Measurements from ENCODE around the gene SCLY. TPM values are rescaled to one million over a fixed set of nuclear protein-coding genes. Genes with fewer than 3 reads are reported as not detected.

SCLY gene
- total and polyA plus RNA-seq, 2 of the 8 experiments (the other 6 are each of a cell fraction or from before 2014, with no cell fraction given): 79.0 to 79.5 TPM

DNA sequence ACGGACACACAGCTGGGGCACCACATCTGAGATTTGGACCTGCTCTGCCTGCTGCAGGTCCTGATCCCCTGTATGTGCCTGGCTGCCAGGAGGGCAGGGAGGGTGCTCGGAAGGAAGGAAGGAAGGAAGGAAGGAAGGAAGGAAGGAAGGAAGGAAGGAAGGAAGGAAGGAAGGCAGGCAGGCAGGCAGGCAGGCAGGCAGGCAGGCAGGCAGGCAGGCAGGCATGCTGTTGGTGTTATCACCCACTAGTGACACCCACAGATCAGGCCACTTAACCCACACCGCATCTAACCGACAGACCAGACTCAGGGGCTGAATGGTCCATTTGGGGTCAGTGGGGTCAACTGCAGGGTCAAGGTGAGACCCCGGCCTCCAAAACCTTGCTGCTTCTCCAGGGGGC lies 83.5 kb downstream of the SCLY start:
- Histone ChIP-seq H3K14ac (ENCODE audit: insufficient read length) (no peak overlapping the region), H3K79me1 (ENCODE audit: low read depth, low read length) (no peaks in the 10 kb centered on the region)

More for the DNA sequence above, 83.5 kb downstream of the SCLY start:
- H3K4me3 ChIP-seq (ENCODE audit: extremely low read depth in 1 of 4, insufficient read depth in 2 of 4, low read depth in 3 of 4, low read length in 4 of 4): no peak overlapping the region
- no peaks in the 10 kb centered on the region for H3K79me2 ChIP-seq (ENCODE audit: control insufficient read depth in 1 of 2, insufficient read depth in 2 of 2, low read length in 2 of 2)
- no peak overlapping the region for H3K4me2 ChIP-seq (ENCODE audit: insufficient read depth in 1 of 2, low read depth in 2 of 2, low read length in 2 of 2)
- no peak overlapping the region for H4K91ac ChIP-seq (replicated peaks; ENCODE audit: insufficient read length, low read length)
- H4K5ac ChIP-seq (ENCODE audit: insufficient read length, low read depth, low read length): no peak overlapping the region
- H3K4me1 ChIP-seq (replicated peaks in 1 of 4; ENCODE audit: control insufficient read depth in 3 of 4, insufficient read depth in 4 of 4, low read length in 3 of 4): no peaks in the 10 kb centered on the region
- no peak for TF ChIP-seq BRCA1 (IDR thresholded peaks at IDR 0.05; ENCODE audit: low read depth, low read length)
- TF ChIP-seq, protein P1, sequence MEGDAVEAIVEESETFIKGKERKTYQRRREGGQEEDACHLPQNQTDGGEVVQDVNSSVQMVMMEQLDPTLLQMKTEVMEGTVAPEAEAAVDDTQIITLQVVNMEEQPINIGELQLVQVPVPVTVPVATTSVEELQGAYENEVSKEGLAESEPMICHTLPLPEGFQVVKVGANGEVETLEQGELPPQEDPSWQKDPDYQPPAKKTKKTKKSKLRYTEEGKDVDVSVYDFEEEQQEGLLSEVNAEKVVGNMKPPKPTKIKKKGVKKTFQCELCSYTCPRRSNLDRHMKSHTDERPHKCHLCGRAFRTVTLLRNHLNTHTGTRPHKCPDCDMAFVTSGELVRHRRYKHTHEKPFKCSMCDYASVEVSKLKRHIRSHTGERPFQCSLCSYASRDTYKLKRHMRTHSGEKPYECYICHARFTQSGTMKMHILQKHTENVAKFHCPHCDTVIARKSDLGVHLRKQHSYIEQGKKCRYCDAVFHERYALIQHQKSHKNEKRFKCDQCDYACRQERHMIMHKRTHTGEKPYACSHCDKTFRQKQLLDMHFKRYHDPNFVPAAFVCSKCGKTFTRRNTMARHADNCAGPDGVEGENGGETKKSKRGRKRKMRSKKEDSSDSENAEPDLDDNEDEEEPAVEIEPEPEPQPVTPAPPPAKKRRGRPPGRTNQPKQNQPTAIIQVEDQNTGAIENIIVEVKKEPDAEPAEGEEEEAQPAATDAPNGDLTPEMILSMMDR (IDR thresholded peaks at IDR 0.05; ENCODE audit: control extremely low read depth in 1 of 3, insufficient read depth in 1 of 3, low read depth in 1 of 3, low read length in 3 of 3): no peak
- H3K18ac ChIP-seq (ENCODE audit: extremely low read depth, low read length): no peak overlapping the region
- no peak overlapping the region for H2BK12ac ChIP-seq (ENCODE audit: low read depth, low read length)
- no peak overlapping the region for H2BK120ac ChIP-seq (replicated peaks; ENCODE audit: low read depth, low read length)
- H2BK5ac ChIP-seq (ENCODE audit: low read depth, low read length): no peak overlapping the region
- H3K36me3 ChIP-seq (ENCODE audit: control insufficient read depth in 2 of 4, insufficient read depth in 4 of 4, low read length in 3 of 4): no peaks in the 10 kb centered on the region; a peak in 1 of 8 replicates
- H2BK15ac ChIP-seq (ENCODE audit: low read length): no peak overlapping the region
- H4K8ac ChIP-seq (ENCODE audit: extremely low read depth, insufficient read depth, low read length): no peak overlapping the region
- H2AFZ ChIP-seq (ENCODE audit: low read length): no peak overlapping the region
- no peak overlapping the region for H3K56ac ChIP-seq (replicated peaks; ENCODE audit: insufficient read length, low read depth, low read length)
- no peak overlapping the region for H3K23ac ChIP-seq (ENCODE audit: insufficient read length)
- H2AK5ac ChIP-seq (ENCODE audit: low read depth, low read length): no peak overlapping the region
- H3K9ac ChIP-seq (replicated peaks in 1 of 4; ENCODE audit: extremely low read depth in 1 of 4, low read depth in 3 of 4, low read length in 3 of 4): no peak overlapping the region
- no peaks in the 10 kb centered on the region for H3K27me3 ChIP-seq (replicated peaks in 1 of 4; ENCODE audit: control insufficient read depth in 3 of 4, extremely low read depth in 1 of 4, insufficient read depth in 3 of 4, low read length in 3 of 4)
- DNase-seq (ENCODE audit: low read depth in 1 of 2, low spot score in 2 of 2) (no peak), FAIRE-seq (no peak)
- ChIA-PET POLR2A (ENCODE audit: partially characterized antibody) (no interaction called here), CTCF (ENCODE audit: partially characterized antibody) (interaction anchor here (7.1 kb wide), 1 partner anchor 9 kb away, joined by 72 read pairs; no protein-coding TSS in a partner anchor)
- WGBS, 2 experiments (ENCODE audit: extremely low coverage in 1 of 2, insufficient coverage in 1 of 2, insufficient read length in 1 of 2, insufficient replicate concordance in 2 of 2, low coverage in 1 of 2, low lambda C conversion rate in 2 of 2, missing lambda C conversion rate in 1 of 2): 97% methylated on average over 5 of the region's 5 CpGs; no CpG with 5 or more reads in 1 of the 2 experiments
- H3K27ac ChIP-seq (ENCODE audit: low read depth, low read length): no peak overlapping the region
- no peaks in the 10 kb centered on the region for H4K20me1 ChIP-seq (replicated peaks in 1 of 2; ENCODE audit: control insufficient read depth in 1 of 2, insufficient read depth in 2 of 2, low read length in 2 of 2)
- H3K4ac ChIP-seq (replicated peaks; ENCODE audit: insufficient read length, low read depth, low read length): no peak overlapping the region
- H3K23me2 ChIP-seq (ENCODE audit: low read depth, low read length): no peaks in the 10 kb centered on the region
- no peaks in the 10 kb centered on the region for H3K9me3 ChIP-seq (ENCODE audit: insufficient read depth in 2 of 2, low read depth in 1 of 2, low read length in 1 of 2)
- no peak overlapping the region for H2BK20ac ChIP-seq (ENCODE audit: low read length)
